ENCODE results near the gene COQ8A.

The COQ8A gene

GRCh38 chr1:226903819-226904716, 36.0 kb upstream of the COQ8A start:
- Histone ChIP-seq H3K9me3 (ENCODE audit: insufficient read depth, low read depth, low read length) (no peaks in the 10 kb centered on the region), H3K27ac (ENCODE audit: low read depth, low read length) (no peak overlapping the region), H3K4me3 (ENCODE audit: low read length) (no peak overlapping the region), H3K4me1 (ENCODE audit: insufficient read depth, low read length) (no peaks in the 10 kb centered on the region), H3K27me3 (ENCODE audit: insufficient read depth, low read length) (no peaks in the 10 kb centered on the region), H3K36me3 (ENCODE audit: insufficient read depth, low read length) (peaks cover 16% of the 10 kb centered on the region), H3K9ac (ENCODE audit: low read depth, low read length) (no peak overlapping the region)
- WGBS, result 85% methylated on average over 12 of the region's 12 CpGs

- no peak overlapping the region for H3K9ac ChIP-seq (ENCODE audit: low read depth, low read length)
- H3K36me3 ChIP-seq (ENCODE audit: insufficient read depth, low read length), result peaks cover 9% of the 10 kb centered on the region
- no peaks in the 10 kb centered on the region for H3K27me3 ChIP-seq (ENCODE audit: insufficient read depth, low read length)
- no peaks in the 10 kb centered on the region for H3K9me3 ChIP-seq (ENCODE audit: insufficient read depth, low read depth, low read length)
- no peak overlapping the region for H3K27ac ChIP-seq (ENCODE audit: low read depth, low read length)
- H3K4me3 ChIP-seq (ENCODE audit: low read length), result no peak overlapping the region
- no peaks in the 10 kb centered on the region for H3K4me1 ChIP-seq (ENCODE audit: insufficient read depth, low read length)
- WGBS, result 94% methylated on average over 2 of the region's 3 CpGs
Observed at GRCh38 chr1:226904772-226905171, 35.3 kb upstream of the COQ8A start.

- WGBS, result 95% methylated on average over 10 of the region's 10 CpGs
- no peaks in the 10 kb centered on the region for H3K4me1 ChIP-seq (ENCODE audit: insufficient read depth, low read length)
- H3K36me3 ChIP-seq (ENCODE audit: insufficient read depth, low read length), result no peaks in the 10 kb centered on the region
- no peak overlapping the region for H3K9ac ChIP-seq (ENCODE audit: low read depth, low read length)
- no peak overlapping the region for H3K27ac ChIP-seq (ENCODE audit: low read depth, low read length)
- no peak overlapping the region for H3K4me3 ChIP-seq (ENCODE audit: low read length)
- H3K27me3 ChIP-seq (ENCODE audit: insufficient read depth, low read length), result no peaks in the 10 kb centered on the region
- no peaks in the 10 kb centered on the region for H3K9me3 ChIP-seq (ENCODE audit: insufficient read depth, low read depth, low read length)
Observed at GRCh38 chr1:226908419-226908818, 31.7 kb upstream of the COQ8A start.

GRCh38 chr1:226908913-226909312, 31.2 kb upstream of the COQ8A start:
- no peaks in the 10 kb centered on the region for H3K4me1 ChIP-seq (ENCODE audit: insufficient read depth, low read length)
- H3K27ac ChIP-seq (ENCODE audit: low read depth, low read length), result no peak overlapping the region
- no peaks in the 10 kb centered on the region for H3K36me3 ChIP-seq (ENCODE audit: insufficient read depth, low read length)
- H3K27me3 ChIP-seq (ENCODE audit: insufficient read depth, low read length), result no peaks in the 10 kb centered on the region
- no CpG with 5 or more reads among the region's 1 CpG for WGBS
- H3K9ac ChIP-seq (ENCODE audit: low read depth, low read length), result no peak overlapping the region
- no peak overlapping the region for H3K4me3 ChIP-seq (ENCODE audit: low read length)
- H3K9me3 ChIP-seq (ENCODE audit: insufficient read depth, low read depth, low read length), result no peaks in the 10 kb centered on the region

GRCh38 chr1:226912587-226913176, 27.4 kb upstream of the COQ8A start:
- Histone ChIP-seq H3K9me3 (ENCODE audit: insufficient read depth, low read depth, low read length) (no peaks in the 10 kb centered on the region), H3K27me3 (ENCODE audit: insufficient read depth, low read length) (no peaks in the 10 kb centered on the region), H3K27ac (ENCODE audit: low read depth, low read length) (no peak overlapping the region), H3K9ac (ENCODE audit: low read depth, low read length) (no peak overlapping the region), H3K36me3 (ENCODE audit: insufficient read depth, low read length) (no peaks in the 10 kb centered on the region), H3K4me1 (ENCODE audit: insufficient read depth, low read length) (no peaks in the 10 kb centered on the region), H3K4me3 (ENCODE audit: low read length) (no peak overlapping the region)
- WGBS, result 58% methylated on average over 13 of the region's 13 CpGs

GRCh38 chr1:226915672-226915995, 24.5 kb upstream of the COQ8A start:
- Histone ChIP-seq H3K9ac (ENCODE audit: low read depth, low read length) (no peak overlapping the region), H3K36me3 (ENCODE audit: insufficient read depth, low read length) (no peaks in the 10 kb centered on the region), H3K4me1 (ENCODE audit: insufficient read depth, low read length) (no peaks in the 10 kb centered on the region), H3K27ac (ENCODE audit: low read depth, low read length) (no peak overlapping the region), H3K27me3 (ENCODE audit: insufficient read depth, low read length) (no peaks in the 10 kb centered on the region), H3K9me3 (ENCODE audit: insufficient read depth, low read depth, low read length) (no peaks in the 10 kb centered on the region), H3K4me3 (ENCODE audit: low read length) (no peak overlapping the region)
- 69% methylated on average over 3 of the region's 3 CpGs for WGBS

GRCh38 chr1:226916497-226916896, 23.6 kb upstream of the COQ8A start:
- no peak overlapping the region for H3K9ac ChIP-seq (ENCODE audit: low read depth, low read length)
- no peak overlapping the region for H3K4me3 ChIP-seq (ENCODE audit: low read length)
- H3K9me3 ChIP-seq (ENCODE audit: insufficient read depth, low read depth, low read length), result no peaks in the 10 kb centered on the region
- H3K4me1 ChIP-seq (ENCODE audit: insufficient read depth, low read length), result no peaks in the 10 kb centered on the region
- H3K27ac ChIP-seq (ENCODE audit: low read depth, low read length), result no peak overlapping the region
- WGBS, result 89% methylated on average over 1 of the region's 2 CpGs
- H3K27me3 ChIP-seq (ENCODE audit: insufficient read depth, low read length), result no peaks in the 10 kb centered on the region
- no peaks in the 10 kb centered on the region for H3K36me3 ChIP-seq (ENCODE audit: insufficient read depth, low read length)

GRCh38 chr1:226919587-226919986, 20.5 kb upstream of the COQ8A start:
- WGBS, result 97% methylated on average over 3 of the region's 5 CpGs
- Histone ChIP-seq H3K36me3 (ENCODE audit: insufficient read depth, low read length) (no peaks in the 10 kb centered on the region), H3K27me3 (ENCODE audit: insufficient read depth, low read length) (no peaks in the 10 kb centered on the region), H3K27ac (ENCODE audit: low read depth, low read length) (no peak overlapping the region), H3K9me3 (ENCODE audit: insufficient read depth, low read depth, low read length) (no peaks in the 10 kb centered on the region), H3K4me1 (ENCODE audit: insufficient read depth, low read length) (no peaks in the 10 kb centered on the region), H3K9ac (ENCODE audit: low read depth, low read length) (no peak overlapping the region), H3K4me3 (ENCODE audit: low read length) (no peak overlapping the region)

- no peak overlapping the region for H3K9ac ChIP-seq (ENCODE audit: low read depth, low read length)
- no peaks in the 10 kb centered on the region for H3K36me3 ChIP-seq (ENCODE audit: insufficient read depth, low read length)
- no peaks in the 10 kb centered on the region for H3K27me3 ChIP-seq (ENCODE audit: insufficient read depth, low read length)
- WGBS, result 93% methylated on average over 1 of the region's 1 CpG
- H3K9me3 ChIP-seq (ENCODE audit: insufficient read depth, low read depth, low read length), result no peaks in the 10 kb centered on the region
- no peak overlapping the region for H3K4me3 ChIP-seq (ENCODE audit: low read length)
- H3K27ac ChIP-seq (ENCODE audit: low read depth, low read length), result no peak overlapping the region
- H3K4me1 ChIP-seq (ENCODE audit: insufficient read depth, low read length), result no peaks in the 10 kb centered on the region
Observed at GRCh38 chr1:226919995-226920394, 20.1 kb upstream of the COQ8A start.

- no peak overlapping the region for H3K9ac ChIP-seq (ENCODE audit: low read depth, low read length)
- H3K4me1 ChIP-seq (ENCODE audit: insufficient read depth, low read length), result no peaks in the 10 kb centered on the region
- no peak overlapping the region for H3K27ac ChIP-seq (ENCODE audit: low read depth, low read length)
- WGBS, result 95% methylated on average over 2 of the region's 2 CpGs
- H3K4me3 ChIP-seq (ENCODE audit: low read length), result no peak overlapping the region
- no peaks in the 10 kb centered on the region for H3K36me3 ChIP-seq (ENCODE audit: insufficient read depth, low read length)
- H3K9me3 ChIP-seq (ENCODE audit: insufficient read depth, low read depth, low read length), result no peaks in the 10 kb centered on the region
- no peaks in the 10 kb centered on the region for H3K27me3 ChIP-seq (ENCODE audit: insufficient read depth, low read length)
Observed at GRCh38 chr1:226920446-226920894, 19.6 kb upstream of the COQ8A start.

- Histone ChIP-seq H3K4me1 (ENCODE audit: insufficient read depth, low read length) (no peaks in the 10 kb centered on the region), H3K27ac (ENCODE audit: low read depth, low read length) (no peak overlapping the region), H3K9ac (ENCODE audit: low read depth, low read length) (no peak overlapping the region), H3K36me3 (ENCODE audit: insufficient read depth, low read length) (no peaks in the 10 kb centered on the region), H3K4me3 (ENCODE audit: low read length) (no peak overlapping the region), H3K27me3 (ENCODE audit: insufficient read depth, low read length) (no peaks in the 10 kb centered on the region), H3K9me3 (ENCODE audit: insufficient read depth, low read depth, low read length) (no peaks in the 10 kb centered on the region)
- WGBS, result 95% methylated on average over 5 of the region's 5 CpGs
Observed at GRCh38 chr1:226921504-226921903, 18.6 kb upstream of the COQ8A start.
